A673 (cell line): ENCODE results near the gene CLEC4M.
A peak's percentile ranks its signal among the peaks of the same experiment; 100 is the strongest.

Experiments used
- EZH2 ChIP-seq: fragments of 200-600 bp; sonication (generic); IDR thresholded peaks from 2 replicates; pipeline ENCODE4 v1.6.1; 2017; ENCODE audit warnings: borderline replicate concordance, low read depth, mild to moderate bottlenecking, mixed read lengths, antibody characterized with exemption, low read length; ENCODE audit not compliant: poor library complexity, severe bottlenecking
- TF ChIP-seq, protein P1 (sequence below): fragments of 300-800, 200-600 bp; sonication (generic); conservative IDR thresholded peaks from 2 replicates; pipeline ENCODE4 v1.5.1; 2017; ENCODE audit warnings: low read depth, mild to moderate bottlenecking, antibody characterized with exemption, low read length, moderate library complexity, mixed read lengths

GRCh38 chr19:7748756-7749155 is 14.3 kb upstream of the CLEC4M start:
- TF ChIP-seq, protein P1, sequence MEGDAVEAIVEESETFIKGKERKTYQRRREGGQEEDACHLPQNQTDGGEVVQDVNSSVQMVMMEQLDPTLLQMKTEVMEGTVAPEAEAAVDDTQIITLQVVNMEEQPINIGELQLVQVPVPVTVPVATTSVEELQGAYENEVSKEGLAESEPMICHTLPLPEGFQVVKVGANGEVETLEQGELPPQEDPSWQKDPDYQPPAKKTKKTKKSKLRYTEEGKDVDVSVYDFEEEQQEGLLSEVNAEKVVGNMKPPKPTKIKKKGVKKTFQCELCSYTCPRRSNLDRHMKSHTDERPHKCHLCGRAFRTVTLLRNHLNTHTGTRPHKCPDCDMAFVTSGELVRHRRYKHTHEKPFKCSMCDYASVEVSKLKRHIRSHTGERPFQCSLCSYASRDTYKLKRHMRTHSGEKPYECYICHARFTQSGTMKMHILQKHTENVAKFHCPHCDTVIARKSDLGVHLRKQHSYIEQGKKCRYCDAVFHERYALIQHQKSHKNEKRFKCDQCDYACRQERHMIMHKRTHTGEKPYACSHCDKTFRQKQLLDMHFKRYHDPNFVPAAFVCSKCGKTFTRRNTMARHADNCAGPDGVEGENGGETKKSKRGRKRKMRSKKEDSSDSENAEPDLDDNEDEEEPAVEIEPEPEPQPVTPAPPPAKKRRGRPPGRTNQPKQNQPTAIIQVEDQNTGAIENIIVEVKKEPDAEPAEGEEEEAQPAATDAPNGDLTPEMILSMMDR, result peak; percentile 46
- TF ChIP-seq EZH2, result no peak
